RCC 7860 (cell line): Measurements from ENCODE around the gene RAPGEF5.

Experiments used
- DNase-seq: peaks from one replicate; pipeline ENCODE4 v3.0.0-alpha.2; 2015; ENCODE audit warnings: low spot score
- FAIRE-seq: peaks from 2 replicates; lab custom pipeline; 2012; peaks lifted over from hg19 to GRCh38; lab: Jason Lieb, UNC

Gene RAPGEF5

DNA sequence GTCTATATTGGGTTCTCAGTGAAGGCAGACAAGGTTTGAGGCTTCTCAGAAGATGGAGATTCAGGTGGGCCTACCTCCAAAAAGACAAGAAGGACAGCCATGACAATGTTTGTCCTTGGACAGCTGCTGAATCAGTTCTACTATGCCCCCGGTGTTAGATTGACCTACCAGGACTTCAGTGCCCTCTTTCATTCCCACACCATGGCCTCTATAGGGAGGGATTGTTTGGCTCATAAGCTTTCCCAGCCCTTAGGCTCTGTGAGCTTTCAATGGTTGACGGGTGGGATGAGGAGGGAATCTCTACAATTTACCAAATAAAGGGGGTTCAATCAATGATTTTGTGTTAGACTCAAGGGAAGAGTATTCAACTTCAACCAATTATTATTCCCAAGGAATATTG is 23.4 kb upstream of the RAPGEF5 start:
- no peak for FAIRE-seq

GRCh38 chr7:22378199-22378980 is 21.4 kb upstream of the RAPGEF5 start:
- FAIRE-seq: no peak
- no peak for DNase-seq

More for the DNA sequence above, 23.4 kb upstream of the RAPGEF5 start:
- no peak for DNase-seq

DNA sequence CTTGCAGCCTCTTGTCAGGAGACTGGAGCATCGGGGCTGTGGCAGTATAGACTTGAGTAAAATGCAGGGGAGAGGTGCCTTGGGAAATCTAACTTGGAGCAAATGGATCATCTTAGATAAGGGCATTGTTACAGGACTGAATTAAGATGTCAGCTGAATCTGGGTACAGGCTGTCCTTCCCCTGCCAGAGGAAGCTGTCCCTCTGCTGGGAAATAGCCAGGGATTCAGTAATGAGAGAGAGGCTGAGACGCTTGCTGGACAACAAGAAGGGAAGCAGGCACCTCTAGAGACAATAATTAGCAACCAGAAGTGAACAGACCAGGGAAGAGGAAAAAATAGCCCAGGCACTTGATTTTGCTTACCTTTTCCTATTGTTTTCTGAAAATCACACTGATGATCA is 20.7 kb upstream of the RAPGEF5 start:
- no peak for FAIRE-seq
- no peak for DNase-seq

- DNase-seq (no peak), FAIRE-seq (no peak)
These were observed 18.6 kb upstream of the RAPGEF5 start for GRCh38 chr7:22375359-22376048.

- no peak for FAIRE-seq
These were observed 17.0 kb upstream of the RAPGEF5 start for GRCh38 chr7:22373911-22374310.

DNA sequence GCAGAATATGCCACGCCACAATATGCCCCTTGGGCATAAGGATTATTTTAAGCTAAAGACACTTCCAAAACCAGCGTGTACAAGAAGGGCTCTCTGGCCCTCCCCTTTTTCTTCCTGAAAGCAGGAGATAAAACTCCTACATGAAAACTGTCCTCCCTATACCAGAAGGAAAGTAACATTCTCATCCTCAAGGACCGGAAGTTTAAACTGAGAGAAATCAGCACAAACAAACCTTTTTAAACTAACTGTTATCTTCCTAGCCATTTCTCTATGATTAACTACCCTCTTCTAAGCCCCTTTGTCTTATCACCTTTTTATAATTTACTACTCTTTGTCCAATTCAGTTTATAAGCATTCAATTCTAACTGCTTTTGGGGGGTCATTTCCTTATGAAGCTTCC is 16.4 kb upstream of the RAPGEF5 start:
- no peak for FAIRE-seq

More at GRCh38 chr7:22373911-22374310, 17.0 kb upstream of the RAPGEF5 start:
- DNase-seq: no peak

GRCh38 chr7:22372863-22373262 is 15.9 kb upstream of the RAPGEF5 start:
- FAIRE-seq (no peak), DNase-seq (no peak)

More for the DNA sequence above, 16.4 kb upstream of the RAPGEF5 start:
- no peak for DNase-seq

GRCh38 chr7:22371878-22372277 is 14.9 kb upstream of the RAPGEF5 start:
- FAIRE-seq: no peak
- no peak for DNase-seq

DNA sequence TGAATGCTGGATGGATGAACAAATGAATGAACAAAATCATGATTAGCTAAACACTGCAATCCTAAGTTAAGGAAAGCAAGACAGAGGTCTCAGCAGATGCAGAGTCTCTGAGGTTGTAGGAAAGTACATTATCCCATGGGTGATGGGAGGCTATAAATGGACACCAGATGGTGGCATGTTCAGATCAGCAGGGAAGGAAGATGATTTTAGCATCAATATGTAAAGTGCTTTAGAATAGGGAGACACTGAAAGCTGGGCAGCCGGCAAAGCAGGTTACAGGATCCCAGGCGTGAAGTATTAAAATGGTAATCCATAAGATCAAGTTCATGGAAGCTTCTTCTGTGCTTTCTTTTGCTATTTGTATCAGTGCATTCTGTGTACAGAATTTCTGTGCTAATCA is 7.9 kb upstream of the RAPGEF5 start:
- FAIRE-seq: no peak
- DNase-seq: no peak

GRCh38 chr7:22363756-22364422 is 6.9 kb upstream of the RAPGEF5 start:
- DNase-seq (no peak), FAIRE-seq (no peak)

DNA sequence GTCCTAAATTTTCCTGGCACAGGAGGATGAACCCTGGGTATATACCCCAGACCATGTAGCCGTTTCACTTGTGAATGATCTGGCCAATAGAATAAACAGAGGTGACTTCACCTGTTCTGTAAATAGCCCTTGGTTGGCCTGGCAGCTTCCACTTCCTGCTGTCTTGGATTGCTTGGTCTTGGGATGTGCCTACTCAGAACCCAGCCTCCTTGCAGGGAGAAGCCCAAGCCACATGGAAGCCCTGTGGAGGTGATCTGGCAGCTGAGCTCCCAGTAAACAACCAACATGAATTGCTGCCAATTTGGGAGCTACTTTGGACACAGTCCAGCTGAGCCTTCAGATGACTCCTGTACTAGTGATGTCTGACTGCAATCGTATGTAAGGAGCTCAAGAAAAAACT is 4.8 kb upstream of the RAPGEF5 start:
- FAIRE-seq: no peak

GRCh38 chr7:22361320-22361719 is 4.4 kb upstream of the RAPGEF5 start:
- FAIRE-seq: no peak
- no peak for DNase-seq

More for the DNA sequence above, 4.8 kb upstream of the RAPGEF5 start:
- no peak for DNase-seq

DNA sequence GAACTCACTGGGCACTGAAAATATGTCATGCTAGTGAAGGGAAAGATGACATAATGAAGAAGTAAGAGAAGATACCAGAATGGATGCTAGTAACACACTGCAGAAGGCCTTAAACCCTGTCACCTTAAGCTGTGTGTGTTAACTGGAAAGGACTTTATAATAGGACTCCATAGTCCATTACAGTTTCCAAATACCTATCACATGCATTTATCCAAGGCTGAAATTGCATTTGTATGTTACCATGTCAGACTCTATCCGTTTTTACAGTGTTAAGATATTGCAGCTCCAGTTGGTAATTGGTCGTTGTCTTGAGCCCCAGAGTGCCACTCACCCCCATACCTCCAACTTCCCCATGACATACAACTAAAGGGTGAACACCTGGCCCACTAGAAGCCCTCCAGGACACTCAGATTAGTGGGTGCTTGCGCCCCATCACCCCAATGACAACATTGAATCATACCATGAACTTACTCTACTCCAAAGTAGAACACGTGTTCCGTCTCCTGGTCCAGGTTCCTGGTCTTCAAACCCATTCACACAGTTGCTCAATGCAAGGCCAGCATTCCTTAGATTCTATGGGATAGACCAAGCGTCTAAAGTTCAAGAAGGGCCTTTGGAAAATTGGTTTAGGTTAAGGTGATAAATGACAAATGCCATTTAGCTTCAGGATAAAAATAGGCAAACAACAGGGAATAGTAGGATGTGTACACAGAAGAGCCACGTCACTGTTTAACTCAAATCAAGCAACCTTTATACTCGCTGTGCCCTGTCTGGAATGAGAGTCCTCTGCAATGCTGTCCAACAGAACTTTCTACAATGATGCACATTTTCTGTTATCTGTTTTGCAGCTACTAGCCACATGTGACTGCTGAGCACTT is 2.1 kb upstream of the RAPGEF5 start:
- FAIRE-seq (no peak), DNase-seq (no peak)

GRCh38 chr7:22357311-22358175 is 589 bp upstream of the RAPGEF5 start:
- peak; percentile 20 for DNase-seq
- FAIRE-seq: no peak

GRCh38 chr7:22356010-22356691 is 803 bp downstream of the RAPGEF5 start:
- no peak for DNase-seq
- FAIRE-seq: no peak

GRCh38 chr7:22355620-22356009 is 1.3 kb downstream of the RAPGEF5 start:
- no peak for FAIRE-seq
- no peak for DNase-seq

DNA sequence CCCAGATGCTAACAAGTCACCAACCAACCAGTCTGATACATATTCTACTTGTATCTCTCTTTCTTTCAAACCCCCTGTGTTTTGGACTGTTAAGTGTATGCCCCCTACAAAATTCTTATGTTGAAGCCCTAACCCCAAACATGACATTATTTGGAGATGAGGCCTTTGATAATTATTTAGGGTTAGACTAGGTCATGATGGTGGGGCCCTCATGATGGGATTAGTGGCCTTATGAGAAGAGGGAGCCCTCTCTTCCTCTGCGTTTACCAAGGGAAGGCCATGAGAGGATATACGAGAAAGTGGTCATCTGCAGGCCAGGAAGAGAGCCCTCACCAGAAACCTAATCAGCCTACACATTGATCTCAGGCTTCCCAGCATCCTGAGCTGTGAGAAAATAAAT is 2.5 kb downstream of the RAPGEF5 start:
- DNase-seq: no peak
- FAIRE-seq: no peak

- no peak for FAIRE-seq
- DNase-seq: no peak
These were observed 4.1 kb downstream of the RAPGEF5 start for GRCh38 chr7:22352887-22353286.

DNA sequence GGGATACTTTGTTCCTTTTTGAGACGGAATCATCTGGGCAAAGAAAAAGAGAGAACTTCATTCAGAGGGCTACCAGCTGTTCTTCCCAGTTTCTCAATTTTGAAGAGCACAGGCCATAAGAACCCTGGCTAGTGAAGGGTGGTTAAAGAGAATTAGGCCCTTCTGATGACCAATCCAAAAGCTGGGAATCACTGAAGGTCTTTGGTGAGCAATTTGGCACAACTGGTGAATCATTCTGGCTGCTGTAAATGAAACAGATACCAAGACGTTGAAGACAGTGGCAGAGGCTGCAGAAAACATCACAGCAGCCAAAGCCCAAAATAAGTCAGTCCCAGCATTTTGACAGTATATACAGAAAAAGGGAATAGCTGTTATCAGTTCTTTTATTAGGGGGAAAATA is 5.1 kb downstream of the RAPGEF5 start:
- DNase-seq (no peak), FAIRE-seq (no peak)
